Endothelial cell of umbilical vein (primary cell): ENCODE measurements around the gene RASL10B. TPM values are rescaled to one million over a fixed set of nuclear protein-coding genes. Genes with fewer than 3 reads are reported as not detected.

Source experiments
- BruUV-seq: library from RNA; stranded (reverse); fragments of 400-500 nt; replicated peaks from 2 replicates; lab custom pipeline; 2021; lab: Mats Ljungman, UMichigan
- CTCF ChIA-PET: fragments of 300-600, 350-600 bp; sonication (Branson Sonifier 250); formaldehyde crosslinking; loops from one replicate; lab custom pipeline; 2021; ENCODE audit warnings: antibody characterized with exemption, inconsistent platforms; lab: Charles Lee
- POLR2A ChIA-PET: fragments of 300-600, 350-600 bp; sonication (Branson Sonifier 250); formaldehyde crosslinking; loops from one replicate; lab custom pipeline; 2021; ENCODE audit warnings: antibody characterized with exemption, inconsistent platforms; lab: Charles Lee
- DNase-seq: peaks from one replicate; pipeline ENCODE4 v3.0.0-alpha.2; 2011; ENCODE audit warnings: low read depth, low spot score
- FAIRE-seq: peaks from 2 replicates; lab custom pipeline; 2011; peaks lifted over from hg19 to GRCh38; lab: Jason Lieb, UNC
- H2AFZ ChIP-seq: 2 replicates; pipeline ENCODE4 v1.6.0; 2012; ENCODE audit warnings: low read depth, low read length, control low read depth, inconsistent platforms
- H3K27ac ChIP-seq: 2 replicates; pipeline ENCODE4 v1.5.1; 2011; ENCODE audit warnings: low read depth, mild to moderate bottlenecking, control low read depth, low read length, moderate library complexity; ENCODE audit not compliant: insufficient read depth
- H3K27me3 ChIP-seq, 2 experiments: 2 replicates each; pipeline versions ENCODE4 v1.6.0 to v1.6.1; 2011; ENCODE audit warnings: low read length in 2 of 2, mixed read lengths in 1 of 2; ENCODE audit not compliant: control insufficient read depth in 2 of 2, insufficient read depth in 2 of 2
- H3K36me3 ChIP-seq, 2 experiments: 2 replicates in 1 of 2; 3 replicates in 1 of 2; pipeline ENCODE4 v1.5.1; 2011; ENCODE audit warnings: low read length in 2 of 2, mild to moderate bottlenecking in 1 of 2, moderate library complexity in 1 of 2; ENCODE audit not compliant: control insufficient read depth in 2 of 2, insufficient read depth in 2 of 2; ENCODE audit errors: extremely low read depth in 1 of 2
- H3K4me1 ChIP-seq: 3 replicates; pipeline ENCODE4 v1.5.1; 2011; ENCODE audit warnings: mild to moderate bottlenecking, low read length; ENCODE audit not compliant: control insufficient read depth, insufficient read depth; ENCODE audit errors: extremely low read depth
- H3K4me2 ChIP-seq: 2 replicates; pipeline ENCODE4 v1.6.1; 2011; ENCODE audit warnings: low read length, control low read depth, mixed read lengths; ENCODE audit not compliant: insufficient read depth
- H3K4me3 ChIP-seq, 3 experiments: fragments of 200-600 bp in 1 of 3; sonication (generic), shearing (Covaris generic) in 1 of 3; replicated peaks in 1 of 3; 2 replicates each; pipeline ENCODE4 v1.5.1; 2011 to 2016; ENCODE audit warnings: control low read depth in 3 of 3, low read length in 3 of 3, mild to moderate bottlenecking in 2 of 3, inconsistent platforms in 1 of 3, low read depth in 1 of 3, moderate library complexity in 1 of 3; ENCODE audit not compliant: insufficient read depth in 1 of 3
- H3K79me2 ChIP-seq: 2 replicates; pipeline ENCODE4 v1.6.0; 2012; ENCODE audit warnings: low read length, inconsistent platforms; ENCODE audit not compliant: control insufficient read depth, insufficient read depth
- H3K9ac ChIP-seq: replicated peaks from 2 replicates; pipeline ENCODE3; 2011; ENCODE audit warnings: low read length, control low read depth; ENCODE audit not compliant: insufficient read depth; ENCODE audit errors: extremely low read depth
- H3K9me1 ChIP-seq: replicated peaks from 3 replicates; pipeline ENCODE4 v1.6.0; 2011; ENCODE audit warnings: mild to moderate bottlenecking, low read length; ENCODE audit not compliant: control insufficient read depth, insufficient read depth; ENCODE audit errors: extremely low read depth
- H3K9me3 ChIP-seq: replicated peaks from 2 replicates; pipeline ENCODE4 v1.5.1; 2012; ENCODE audit warnings: low read length, inconsistent platforms; ENCODE audit not compliant: control insufficient read depth, insufficient read depth
- H4K20me1 ChIP-seq: replicated peaks from 2 replicates; pipeline ENCODE3; 2011; ENCODE audit warnings: mild to moderate bottlenecking, low read length; ENCODE audit not compliant: control insufficient read depth, insufficient read depth; ENCODE audit errors: extremely low read depth
- CTCF ChIP-seq, 2 donors: IDR thresholded peaks; 1 replicate in 1 of 2; 2 replicates in 1 of 2; pipeline ENCODE4 v1.5.1; 2011; ENCODE audit warnings: low read length in 2 of 2, mild to moderate bottlenecking in 2 of 2, moderate library complexity in 2 of 2, control low read depth in 1 of 2, inconsistent platforms in 1 of 2, low read depth in 1 of 2; ENCODE audit not compliant: insufficient read depth in 1 of 2; ENCODE audit errors: extremely low read depth in 1 of 2
- EZH2 ChIP-seq: IDR thresholded peaks from 2 replicates; pipeline ENCODE4 v1.6.1; 2012; ENCODE audit warnings: borderline replicate concordance, low read depth, mild to moderate bottlenecking, moderate library complexity, low read length, inconsistent platforms; ENCODE audit not compliant: severe bottlenecking
- FOS ChIP-seq: IDR thresholded peaks from 2 replicates; pipeline ENCODE4 v1.6.1; 2011; ENCODE audit warnings: mild to moderate bottlenecking, low read length, moderate library complexity, borderline replicate concordance; ENCODE audit not compliant: insufficient read depth
- GATA2 ChIP-seq: IDR thresholded peaks from 2 replicates; pipeline ENCODE4 v1.7.0; 2011; ENCODE audit warnings: low read depth, mild to moderate bottlenecking, moderate library complexity, mixed read lengths, low read length; ENCODE audit not compliant: insufficient read length, insufficient read depth
- MAX ChIP-seq: IDR thresholded peaks from 2 replicates; pipeline ENCODE4 v1.6.1; 2011; ENCODE audit not compliant: insufficient read depth, insufficient read length
- MYC ChIP-seq: IDR thresholded peaks from one replicate; pipeline ENCODE4 v1.6.1; 2011; ENCODE audit warnings: mild to moderate bottlenecking, low read depth, low read length
- POLR2A ChIP-seq: IDR thresholded peaks from 2 replicates; pipeline ENCODE4 v1.6.1; 2012; ENCODE audit warnings: low read depth, mild to moderate bottlenecking, control low read depth, low read length
- POLR2AphosphoS5 ChIP-seq: IDR thresholded peaks from 2 replicates; pipeline ENCODE4 v1.6.1; 2012; ENCODE audit warnings: low read depth, mild to moderate bottlenecking, control low read depth, low read length, moderate library complexity; ENCODE audit not compliant: insufficient read depth
- dilution Hi-C: fragments of 300-500 bp; cut with MboI; formaldehyde crosslinking; loops from one replicate; pipeline ENCODE4 v1.15.0; 2019; ENCODE audit warnings: low sequenced_read_pairs; ENCODE audit not compliant: extremely low pct_ligation_motif_present
- intact Hi-C: fragments of 100-400 bp; cut with micrococcal nuclease; formaldehyde crosslinking; loops from one replicate; pipeline ENCODE4 v1.10.0; 2022
- polyA plus RNA-seq, 4 experiments: library from polyadenylated mRNA; depleted of rRNA in 3 of 4; stranded (reverse) in 3 of 4; unstranded in 1 of 4; fragments of >200 nt; gene quantifications; 2 replicates each; pipeline versions ENCODE4 v1.2.1 to v1.2.3, GENCODE V29; 2011 to 2012; ENCODE audit warnings: missing spikeins in 1 of 4
- total RNA-seq: library from RNA; stranded (reverse); gene quantifications from 2 replicates; pipeline ENCODE4 v1.2.3, GENCODE V29; 2021

Gene RASL10B
- total and polyA plus RNA-seq, 2 donors (not counting 3 experiments of a cell fraction or from before 2014, with no cell fraction given), result 0.19 to 0.71 TPM

- H2AFZ ChIP-seq, result no peak overlapping the region
- H3K79me2 ChIP-seq, result no peaks in the 10 kb centered on the region
- BruUV-seq, result no TSS peak
- H3K9me3 ChIP-seq, result no peaks in the 10 kb centered on the region
- H3K9ac ChIP-seq, result no peak overlapping the region
- dilution Hi-C loops (no loop called here), intact Hi-C loops (no loop called here)
- ChIA-PET POLR2A (no interaction called here), CTCF (interaction anchor here (0.8 kb wide), 1 partner anchor 166 kb away, joined by 3 read pairs; no protein-coding TSS in a partner anchor)
- H3K27me3 ChIP-seq, result no peaks in the 10 kb centered on the region
- no peaks in the 10 kb centered on the region for H4K20me1 ChIP-seq
- peaks cover 5 to 7% of the 10 kb centered on the region in 2 experiments for H3K36me3 ChIP-seq
- no peak overlapping the region for H3K4me2 ChIP-seq
- H3K4me3 ChIP-seq, result no peak overlapping the region
- TF ChIP-seq GATA2 (no peak), POLR2A (no peak), EZH2 (no peak), POLR2AphosphoS5 (no peak), MAX (no peak), FOS (no peak), MYC (no peak), CTCF (IDR thresholded peaks at IDR 0.05; ENCODE audit: extremely low read depth in 1 of 2, insufficient read depth in 1 of 2, low read depth in 1 of 2, low read length in 2 of 2) (no peak)
- no peaks in the 10 kb centered on the region for H3K9me1 ChIP-seq
- no peaks in the 10 kb centered on the region for H3K4me1 ChIP-seq
- H3K27ac ChIP-seq, result no peak overlapping the region
- DNase-seq (no peak), FAIRE-seq (no peak)
Observed at GRCh38 chr17:35705705-35706104, 25.7 kb upstream of the RASL10B start.
